NB4 (cell line): ENCODE results near the gene CIAO3.

ENCODE experiments used
- POLR2A ChIP-seq: IDR thresholded peaks from 2 replicates; pipeline ENCODE4 v1.6.1; 2011; ENCODE audit warnings: mild to moderate bottlenecking; ENCODE audit not compliant: insufficient read length; ENCODE audit errors: extremely low read depth
- TF ChIP-seq, protein P1 (sequence below): IDR thresholded peaks from one replicate; pipeline ENCODE4 v1.5.1; 2012; ENCODE audit warnings: low read depth, low read length
- TF ChIP-seq, protein P2 (sequence below): IDR thresholded peaks from 2 replicates; pipeline ENCODE4 v1.6.1; 2011; ENCODE audit warnings: low read depth, low read length

DNA sequence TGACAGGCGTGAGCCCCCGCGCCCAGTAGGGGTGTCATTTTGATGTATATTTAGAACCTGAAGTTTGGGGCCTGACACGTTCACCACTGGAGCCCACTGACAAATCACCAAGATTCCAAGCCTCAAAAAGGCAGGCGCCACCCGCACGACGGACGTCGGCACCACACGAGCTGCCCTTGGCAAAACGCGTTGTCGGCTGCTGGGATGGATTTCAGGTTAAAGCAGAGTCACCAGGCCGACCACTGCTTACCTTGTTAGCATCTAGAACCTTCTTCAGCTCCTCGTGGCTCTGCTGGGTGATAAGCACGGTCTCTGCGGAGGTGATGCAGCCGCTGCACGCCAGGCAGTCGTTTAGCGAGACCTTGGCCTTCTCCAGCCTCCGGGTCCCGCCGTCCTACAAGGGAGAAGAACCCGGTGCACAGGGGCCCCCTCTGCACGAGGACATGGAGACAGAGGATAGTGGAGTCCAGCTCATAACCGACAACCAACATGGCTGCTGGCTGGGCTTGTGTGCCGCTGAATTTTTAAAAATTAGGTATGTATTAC lies 3.8 kb downstream of the CIAO3 start:
- TF ChIP-seq POLR2A = no peak
- TF ChIP-seq, protein P1, sequence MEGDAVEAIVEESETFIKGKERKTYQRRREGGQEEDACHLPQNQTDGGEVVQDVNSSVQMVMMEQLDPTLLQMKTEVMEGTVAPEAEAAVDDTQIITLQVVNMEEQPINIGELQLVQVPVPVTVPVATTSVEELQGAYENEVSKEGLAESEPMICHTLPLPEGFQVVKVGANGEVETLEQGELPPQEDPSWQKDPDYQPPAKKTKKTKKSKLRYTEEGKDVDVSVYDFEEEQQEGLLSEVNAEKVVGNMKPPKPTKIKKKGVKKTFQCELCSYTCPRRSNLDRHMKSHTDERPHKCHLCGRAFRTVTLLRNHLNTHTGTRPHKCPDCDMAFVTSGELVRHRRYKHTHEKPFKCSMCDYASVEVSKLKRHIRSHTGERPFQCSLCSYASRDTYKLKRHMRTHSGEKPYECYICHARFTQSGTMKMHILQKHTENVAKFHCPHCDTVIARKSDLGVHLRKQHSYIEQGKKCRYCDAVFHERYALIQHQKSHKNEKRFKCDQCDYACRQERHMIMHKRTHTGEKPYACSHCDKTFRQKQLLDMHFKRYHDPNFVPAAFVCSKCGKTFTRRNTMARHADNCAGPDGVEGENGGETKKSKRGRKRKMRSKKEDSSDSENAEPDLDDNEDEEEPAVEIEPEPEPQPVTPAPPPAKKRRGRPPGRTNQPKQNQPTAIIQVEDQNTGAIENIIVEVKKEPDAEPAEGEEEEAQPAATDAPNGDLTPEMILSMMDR = no peak
- TF ChIP-seq, protein P2, sequence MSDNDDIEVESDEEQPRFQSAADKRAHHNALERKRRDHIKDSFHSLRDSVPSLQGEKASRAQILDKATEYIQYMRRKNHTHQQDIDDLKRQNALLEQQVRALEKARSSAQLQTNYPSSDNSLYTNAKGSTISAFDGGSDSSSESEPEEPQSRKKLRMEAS = no peak
